SH-SY5Y (cell line): ENCODE results near the gene RGS12.

Experiments used
- GATA2 ChIP-seq: IDR thresholded peaks from 2 replicates; pipeline ENCODE4 v1.6.1; 2011; ENCODE audit warnings: mild to moderate bottlenecking, low read depth, low read length
- GATA3 ChIP-seq: IDR thresholded peaks from 2 replicates; pipeline ENCODE4 v1.6.1; 2011; ENCODE audit warnings: low read depth, mild to moderate bottlenecking, low read length, moderate library complexity

DNA sequence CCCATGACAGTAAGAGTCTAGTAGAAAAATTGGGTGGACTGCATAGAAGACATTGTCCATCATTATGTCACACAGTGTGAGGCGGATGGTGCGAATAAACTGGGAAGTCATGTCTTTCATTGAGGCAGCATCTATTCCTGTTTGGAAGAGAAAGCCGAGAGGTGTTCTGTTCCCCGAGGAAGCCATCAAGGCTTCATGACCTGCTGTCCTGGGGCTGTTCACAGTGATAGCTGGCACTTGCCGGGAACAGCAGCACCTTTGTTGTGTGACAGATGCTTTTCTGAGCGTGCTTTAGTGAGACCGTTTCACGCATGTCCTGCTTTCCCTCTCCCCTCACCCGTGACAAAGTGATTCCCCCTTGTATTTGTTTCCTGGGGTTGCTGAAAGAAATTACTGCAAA, 20.3 kb downstream of the RGS12 start:
- no peak for TF ChIP-seq GATA3
- TF ChIP-seq GATA2: no peak
